ENCODE data around the gene TTBK1.
A peak's percentile ranks its signal among the peaks of the same experiment; 100 is the strongest.

The TTBK1 gene

DNA sequence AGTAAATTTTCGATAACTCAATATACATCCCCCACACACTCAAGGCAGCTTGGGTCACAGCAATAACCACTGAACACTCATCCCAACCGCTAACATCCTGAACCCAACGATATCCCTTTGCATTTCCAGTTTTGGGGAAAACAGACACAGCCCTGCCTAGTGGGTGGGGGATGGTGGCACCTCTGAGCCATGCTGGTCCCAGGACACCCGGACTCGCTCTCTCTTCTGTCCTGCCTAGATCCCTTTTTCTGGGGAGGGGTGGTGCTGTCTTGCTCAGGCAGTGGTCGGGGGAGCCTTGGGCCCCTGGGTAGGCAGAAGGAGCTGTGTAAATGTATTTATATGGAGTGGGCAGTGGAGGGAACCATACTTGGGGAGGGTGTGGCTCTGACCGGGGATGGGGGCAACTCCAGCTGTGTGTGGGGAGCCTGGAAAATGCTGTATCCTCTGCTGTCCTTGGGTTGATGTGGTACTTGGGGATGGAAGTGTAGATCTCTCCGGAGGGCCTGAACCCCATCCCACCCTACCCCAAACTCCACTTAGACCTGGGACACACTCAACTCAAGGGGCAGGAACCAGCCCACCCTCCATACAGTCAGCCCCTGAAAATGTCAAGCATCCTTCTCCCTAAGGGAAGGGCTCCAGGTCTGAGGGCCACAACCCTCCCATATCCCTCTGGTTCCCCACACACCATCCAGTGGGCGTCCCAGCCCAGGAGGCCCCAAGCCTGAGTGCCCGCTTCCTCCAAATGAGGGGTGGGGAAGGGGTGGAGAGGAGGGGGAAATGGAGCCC, 31.0 kb downstream of the TTBK1 start:
- no peak for DNase-seq

- peak; percentile 17 for DNase-seq
These were observed 31.8 kb downstream of the TTBK1 start for GRCh38 chr6:43274916-43275597.

GRCh38 chr6:43275801-43276576, 32.7 kb downstream of the TTBK1 start:
- DNase-seq = peak; percentile 20

DNA sequence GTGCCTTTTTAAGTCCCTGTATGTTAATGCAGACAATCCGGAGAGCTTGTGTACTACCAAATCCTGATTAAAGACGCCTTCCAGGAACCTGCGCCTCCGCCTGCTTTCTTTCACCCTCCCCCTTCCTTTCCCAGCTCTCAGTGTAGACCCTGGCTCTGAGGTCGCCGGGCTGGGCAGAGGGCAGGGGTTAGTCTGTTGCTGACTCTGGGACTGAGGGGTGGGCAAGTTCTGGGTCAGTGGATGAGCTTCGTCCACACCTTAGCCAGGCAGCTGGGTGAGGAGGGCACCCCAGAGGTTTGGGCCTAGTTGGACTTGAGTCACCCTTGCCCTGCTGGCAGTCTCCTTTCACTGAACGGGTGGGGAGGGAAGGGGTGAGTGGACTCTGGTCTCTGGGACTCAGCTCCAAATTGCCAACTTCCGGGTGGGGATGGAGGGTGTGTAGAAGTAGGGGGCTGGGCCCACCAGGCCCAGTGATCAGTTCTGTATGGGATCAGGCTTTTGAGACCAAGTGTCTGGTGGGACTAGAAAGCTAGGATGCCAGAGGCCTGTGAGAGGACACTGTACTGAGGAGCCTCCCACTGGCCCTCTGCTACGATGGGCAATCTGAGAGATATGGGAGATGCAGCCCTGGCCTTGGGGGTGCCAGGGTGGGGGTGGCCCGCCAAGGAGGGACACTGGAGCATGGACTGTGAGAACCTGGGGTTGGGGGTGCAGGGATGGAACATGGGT, 33.5 kb downstream of the TTBK1 start:
- DNase-seq = no peak

GRCh38 chr6:43277306-43277642, 34.0 kb downstream of the TTBK1 start:
- DNase-seq = no peak

- DNase-seq = no peak
These were observed 34.6 kb downstream of the TTBK1 start for GRCh38 chr6:43277643-43278523.

DNA sequence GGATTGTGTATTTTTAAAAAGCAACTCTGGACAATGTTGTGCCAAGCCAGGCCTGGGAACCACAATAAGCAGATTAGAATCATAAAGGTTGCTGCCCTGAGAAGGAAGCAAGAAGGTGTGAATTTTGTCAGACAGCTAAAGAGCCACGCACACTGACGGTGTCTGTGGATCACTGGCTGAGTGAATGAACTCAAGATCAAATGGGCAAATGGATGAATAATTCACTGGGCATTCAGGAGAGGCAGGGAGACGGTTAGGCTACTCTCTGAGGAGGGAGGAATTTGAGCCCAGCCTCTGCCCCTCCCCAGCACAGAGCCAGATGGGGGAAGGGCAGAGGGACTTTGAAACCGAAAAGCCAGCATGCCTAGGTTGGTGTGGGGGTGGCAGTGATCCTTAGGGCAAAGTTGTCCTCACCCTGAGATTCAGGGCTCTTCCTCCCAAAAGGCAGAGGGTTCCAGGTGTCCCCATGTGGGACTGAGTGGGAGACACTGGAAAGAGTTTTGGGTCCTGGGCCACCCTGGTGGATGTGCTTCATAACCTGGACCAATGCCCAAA, 35.3 kb downstream of the TTBK1 start:
- DNase-seq = no peak

- no peak for DNase-seq
These were observed 37.0 kb downstream of the TTBK1 start for GRCh38 chr6:43280234-43280633.

- DNase-seq = no peak
These were observed 38.8 kb downstream of the TTBK1 start for GRCh38 chr6:43282060-43282459.

DNA sequence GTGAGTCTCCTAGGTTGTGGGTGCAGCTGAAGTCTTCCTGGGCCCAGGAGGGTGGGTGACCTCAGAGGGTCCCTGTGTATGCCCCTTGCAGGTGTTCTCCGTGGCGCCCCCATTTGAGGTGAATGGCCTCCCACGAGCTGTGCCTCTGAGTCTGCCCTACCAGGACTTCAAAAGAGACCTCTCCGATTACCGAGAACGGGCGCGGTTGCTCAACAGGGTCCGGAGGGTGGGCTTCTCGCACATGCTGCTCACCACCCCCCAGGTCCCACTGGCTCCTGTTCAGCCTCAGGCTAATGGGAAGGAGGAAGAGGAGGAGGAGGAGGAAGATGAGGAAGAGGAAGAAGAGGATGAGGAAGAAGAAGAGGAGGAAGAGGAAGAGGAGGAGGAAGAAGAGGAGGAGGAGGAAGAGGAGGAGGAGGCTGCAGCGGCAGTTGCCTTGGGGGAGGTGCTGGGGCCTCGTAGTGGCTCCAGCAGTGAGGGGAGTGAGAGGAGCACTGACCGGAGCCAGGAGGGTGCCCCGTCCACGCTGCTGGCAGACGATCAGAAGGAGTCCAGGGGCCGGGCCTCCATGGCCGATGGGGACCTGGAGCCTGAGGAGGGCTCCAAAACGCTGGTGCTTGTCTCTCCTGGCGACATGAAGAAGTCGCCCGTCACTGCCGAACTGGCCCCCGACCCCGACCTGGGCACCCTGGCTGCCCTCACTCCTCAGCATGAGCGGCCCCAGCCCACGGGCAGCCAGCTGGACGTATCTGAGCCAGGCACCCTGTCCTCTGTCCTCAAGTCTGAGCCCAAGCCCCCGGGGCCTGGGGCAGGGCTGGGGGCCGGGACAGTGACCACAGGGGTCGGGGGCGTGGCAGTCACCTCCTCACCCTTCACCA, 39.6 kb downstream of the TTBK1 start:
- DNase-seq = no peak

- no peak for DNase-seq
These were observed 40.2 kb downstream of the TTBK1 start for GRCh38 chr6:43283514-43283901.

GRCh38 chr6:43283905-43284304, 40.6 kb downstream of the TTBK1 start:
- no peak for DNase-seq

- DNase-seq = no peak
These were observed 41.9 kb downstream of the TTBK1 start for GRCh38 chr6:43284991-43285781.

- DNase-seq = no peak
These were observed 42.6 kb downstream of the TTBK1 start for GRCh38 chr6:43285832-43286231.

- no peak for DNase-seq
These were observed 43.2 kb downstream of the TTBK1 start for GRCh38 chr6:43286456-43286979.

GRCh38 chr6:43286980-43287716, 43.9 kb downstream of the TTBK1 start:
- no peak for DNase-seq

DNA sequence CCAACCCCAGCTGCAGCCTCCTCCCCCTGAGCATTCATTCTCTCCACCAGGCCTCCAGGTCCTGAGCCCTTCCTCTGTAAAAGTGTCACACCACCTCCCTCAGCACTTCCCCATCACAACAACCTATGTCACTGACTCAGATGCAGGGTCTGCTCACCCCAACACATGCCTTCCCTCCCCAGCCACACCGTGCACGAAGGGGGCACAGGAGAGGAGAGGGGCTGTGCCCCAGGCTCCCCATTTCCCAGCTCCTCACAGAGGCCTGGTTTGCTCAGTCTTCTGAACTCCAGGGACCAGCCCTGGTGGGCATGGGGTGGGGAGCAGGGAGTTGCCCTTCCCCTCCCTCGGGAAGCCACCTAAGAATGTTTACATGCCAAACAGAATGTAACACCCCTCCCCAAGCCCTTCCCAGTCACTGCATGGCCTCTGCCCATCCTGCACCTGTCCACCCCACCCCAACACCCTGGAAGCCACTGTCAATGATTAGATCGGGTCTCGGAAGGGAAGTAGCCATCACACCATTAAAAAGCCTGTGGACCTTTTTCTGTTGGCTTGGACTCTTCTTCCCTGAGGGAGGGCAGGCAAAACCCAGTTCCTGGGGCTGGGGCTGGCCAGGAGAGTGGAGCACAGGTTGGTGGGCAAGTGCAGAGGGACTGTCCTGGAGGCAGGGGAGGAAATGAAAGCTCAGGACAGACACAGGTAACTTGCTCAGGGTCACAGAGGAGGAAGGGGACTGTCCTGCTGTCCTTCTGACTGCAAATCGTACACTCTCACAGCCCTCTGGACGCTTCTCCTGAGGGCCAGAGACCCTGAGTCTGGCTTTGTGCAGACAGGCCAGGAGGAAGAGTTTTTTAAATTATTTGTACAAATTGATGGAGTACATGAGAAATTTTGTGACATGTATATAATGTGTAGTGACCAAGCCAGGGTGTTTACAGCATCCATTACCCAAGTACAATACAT, 44.7 kb downstream of the TTBK1 start:
- no peak for DNase-seq
